RKO (cell line): ENCODE data around the gene COP1.
A peak's percentile ranks its signal among the peaks of the same experiment; 100 is the strongest.
"Not testable (repeated sequence)": the region's sequence is repeated elsewhere in the genome, so short reads cannot be mapped to it uniquely, and the experiment has no call there.

ENCODE experiments used
- DNase-seq: peaks from one replicate; pipeline ENCODE4 v3.0.0-alpha.2; 2016; ENCODE audit warnings: low spot score

The COP1 gene

GRCh38 chr1:176206961-176207902 lies at the start of gene COP1:
TSS of gene COP1 (minus strand) at chr1:176207286. CDS start at chr1:176206978, 308 bp downstream.
- peak; percentile 95 for DNase-seq

GRCh38 chr1:176252191-176252590 lies 45.1 kb upstream of the COP1 start:
- DNase-seq, result no peak

- no peak for DNase-seq
Measured at GRCh38 chr1:176244851-176245250, 37.8 kb upstream of the COP1 start.

- DNase-seq, result no peak
Measured at GRCh38 chr1:176243746-176244145, 36.7 kb upstream of the COP1 start.

GRCh38 chr1:176241385-176242015 lies 34.4 kb upstream of the COP1 start:
- DNase-seq, result peak; percentile 95

GRCh38 chr1:176233657-176234056 lies 26.6 kb upstream of the COP1 start:
- not testable (repeated sequence) for DNase-seq

GRCh38 chr1:176227579-176227978 lies 20.5 kb upstream of the COP1 start:
- no peak for DNase-seq

GRCh38 chr1:176225911-176226310 lies 18.8 kb upstream of the COP1 start:
- no peak for DNase-seq

GRCh38 chr1:176225479-176225875 lies 18.4 kb upstream of the COP1 start:
- no peak for DNase-seq

- DNase-seq, result no peak
Measured at GRCh38 chr1:176222196-176222595, 15.1 kb upstream of the COP1 start.

GRCh38 chr1:176220100-176220689 lies 13.1 kb upstream of the COP1 start:
- peak; percentile 30 for DNase-seq

- DNase-seq, result no peak
Measured at GRCh38 chr1:176217461-176218099, 10.5 kb upstream of the COP1 start.

GRCh38 chr1:176216031-176216430 lies 8.9 kb upstream of the COP1 start:
- no peak for DNase-seq

GRCh38 chr1:176211396-176212165 lies 4.5 kb upstream of the COP1 start:
- DNase-seq, result no peak

- DNase-seq, result no peak
Measured at GRCh38 chr1:176208034-176208433, 948 bp upstream of the COP1 start.

- peak; percentile 56 for DNase-seq
Measured at GRCh38 chr1:176206006-176206960, 803 bp downstream of the COP1 start.

GRCh38 chr1:176205332-176205914 lies 1.7 kb downstream of the COP1 start:
- peak; percentile 81 for DNase-seq

- not testable (repeated sequence) for DNase-seq
Measured at GRCh38 chr1:176204655-176205054, 2.4 kb downstream of the COP1 start.

- no peak for DNase-seq
Measured at GRCh38 chr1:176203735-176204134, 3.4 kb downstream of the COP1 start.

- DNase-seq, result no peak
Measured at GRCh38 chr1:176201568-176201967, 5.5 kb downstream of the COP1 start.
